ENCODE data around the gene HTR2B.

HTR2B gene

GRCh38 chr2:231124838-231125568 lies at the start of gene HTR2B:
TSS of gene HTR2B (minus strand) at chr2:231125042. CDS start at chr2:231123764, 1,278 bp downstream.
- H3K9me3 Mint-ChIP-seq (ENCODE audit: low read depth) = no peaks in the 10 kb centered on the region
- peak within 1 kb of the TSS; percentile 41 for H3K27ac Mint-ChIP-seq
- H3K4me3 Mint-ChIP-seq = peak within 1 kb of the TSS; percentile 52
- H3K4me1 Mint-ChIP-seq (ENCODE audit: low read depth) = peaks cover 32% of the 10 kb centered on the region
- no peaks in the 10 kb centered on the region for H3K27me3 Mint-ChIP-seq
- H3K36me3 Mint-ChIP-seq = peaks cover 5% of the 10 kb centered on the region

- peaks cover 5% of the 10 kb centered on the region for H3K9me3 Mint-ChIP-seq (ENCODE audit: low read depth)
- H3K27ac Mint-ChIP-seq = no peak overlapping the region
- no peaks in the 10 kb centered on the region for H3K27me3 Mint-ChIP-seq
- H3K4me1 Mint-ChIP-seq (ENCODE audit: low read depth) = peaks cover 5% of the 10 kb centered on the region
- H3K4me3 Mint-ChIP-seq = no peak overlapping the region
- peaks cover 30% of the 10 kb centered on the region for H3K36me3 Mint-ChIP-seq
Measured at GRCh38 chr2:231174211-231174651, 49.4 kb upstream of the HTR2B start.

DNA sequence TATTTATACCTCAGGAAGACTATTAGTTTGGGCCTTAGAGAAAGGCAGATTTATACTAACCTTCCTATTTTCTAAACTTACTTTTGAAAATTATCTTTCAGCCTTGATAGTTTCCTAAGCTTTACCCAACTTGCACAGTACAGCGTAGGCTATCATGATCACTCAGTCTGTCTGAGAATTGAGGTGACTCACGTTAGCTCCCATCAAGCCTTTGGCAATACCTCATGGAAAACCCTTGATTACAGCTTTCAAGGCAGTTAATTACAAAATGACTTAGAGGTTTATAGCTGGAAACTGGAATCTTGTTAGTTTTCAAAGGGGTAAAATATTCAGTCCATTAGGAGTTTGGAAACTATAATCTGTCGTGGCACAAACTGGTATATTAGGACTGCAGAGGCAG lies 47.2 kb upstream of the HTR2B start:
- peaks cover 20% of the 10 kb centered on the region for H3K4me1 Mint-ChIP-seq (ENCODE audit: low read depth)
- peaks cover 30% of the 10 kb centered on the region for H3K36me3 Mint-ChIP-seq
- H3K4me3 Mint-ChIP-seq = no peak overlapping the region
- peaks cover 1% of the 10 kb centered on the region for H3K9me3 Mint-ChIP-seq (ENCODE audit: low read depth)
- no peak overlapping the region for H3K27ac Mint-ChIP-seq
- no peaks in the 10 kb centered on the region for H3K27me3 Mint-ChIP-seq

DNA sequence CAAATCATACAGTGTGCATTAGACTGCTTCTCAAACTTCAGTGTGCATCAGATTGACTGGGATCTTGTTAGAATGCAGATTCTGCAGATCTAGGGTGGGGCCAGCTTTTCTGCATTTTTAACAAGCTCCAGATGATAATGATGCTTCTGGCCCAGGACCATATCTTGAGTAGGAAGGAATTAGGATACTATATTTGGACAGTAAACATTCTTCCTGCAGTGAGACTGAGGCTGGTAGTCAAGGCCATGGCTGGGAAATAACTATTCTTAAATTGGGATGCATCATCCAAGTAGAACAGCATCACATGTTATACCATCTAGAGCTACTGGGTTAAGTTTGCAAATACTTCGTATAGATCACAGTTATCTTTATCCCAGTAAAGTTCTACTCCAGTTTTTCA lies 45.2 kb upstream of the HTR2B start:
- Mint-ChIP-seq H3K9me3 (ENCODE audit: low read depth) (no peaks in the 10 kb centered on the region), H3K27ac (no peak overlapping the region), H3K4me1 (ENCODE audit: low read depth) (peaks cover 20% of the 10 kb centered on the region), H3K4me3 (no peak overlapping the region), H3K36me3 (peaks cover 22% of the 10 kb centered on the region), H3K27me3 (no peaks in the 10 kb centered on the region)

DNA sequence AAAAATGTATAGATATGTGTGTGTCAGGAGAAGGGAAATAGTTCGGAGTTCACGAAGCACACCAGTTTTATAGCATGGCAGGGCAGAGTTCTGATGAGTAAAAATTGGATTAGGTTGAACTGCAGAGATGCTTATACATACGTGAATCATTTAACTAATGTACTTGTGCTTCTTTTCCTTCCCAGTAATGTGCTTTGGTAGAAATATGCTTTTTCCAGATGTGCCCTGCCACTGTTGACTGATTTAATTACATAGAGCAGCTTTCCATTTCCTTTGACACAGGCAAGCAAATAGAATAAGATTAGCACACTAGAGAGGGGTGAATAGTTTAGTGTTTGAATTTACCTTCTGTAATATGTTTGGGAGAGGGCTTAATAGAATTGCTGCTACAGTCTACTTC lies 44.6 kb upstream of the HTR2B start:
- Mint-ChIP-seq H3K4me3 (no peak overlapping the region), H3K36me3 (peaks cover 19% of the 10 kb centered on the region), H3K4me1 (ENCODE audit: low read depth) (peaks cover 20% of the 10 kb centered on the region), H3K9me3 (ENCODE audit: low read depth) (no peaks in the 10 kb centered on the region), H3K27ac (peak overlapping the region; percentile 13), H3K27me3 (no peaks in the 10 kb centered on the region)

- peak overlapping the region; percentile 86 for H3K27ac Mint-ChIP-seq
- H3K27me3 Mint-ChIP-seq = no peaks in the 10 kb centered on the region
- peaks cover 20% of the 10 kb centered on the region for H3K4me1 Mint-ChIP-seq (ENCODE audit: low read depth)
- H3K4me3 Mint-ChIP-seq = peak overlapping the region; percentile 18
- H3K36me3 Mint-ChIP-seq = peaks cover 19% of the 10 kb centered on the region
- H3K9me3 Mint-ChIP-seq (ENCODE audit: low read depth) = no peaks in the 10 kb centered on the region
Measured at GRCh38 chr2:231168460-231169139, 43.8 kb upstream of the HTR2B start.

- Mint-ChIP-seq H3K27me3 (no peaks in the 10 kb centered on the region), H3K36me3 (peaks cover 19% of the 10 kb centered on the region), H3K9me3 (ENCODE audit: low read depth) (no peaks in the 10 kb centered on the region), H3K4me1 (ENCODE audit: low read depth) (peaks cover 20% of the 10 kb centered on the region), H3K27ac (peak overlapping the region; percentile 86), H3K4me3 (no peak overlapping the region)
Measured at GRCh38 chr2:231167745-231168459, 43.1 kb upstream of the HTR2B start.

DNA sequence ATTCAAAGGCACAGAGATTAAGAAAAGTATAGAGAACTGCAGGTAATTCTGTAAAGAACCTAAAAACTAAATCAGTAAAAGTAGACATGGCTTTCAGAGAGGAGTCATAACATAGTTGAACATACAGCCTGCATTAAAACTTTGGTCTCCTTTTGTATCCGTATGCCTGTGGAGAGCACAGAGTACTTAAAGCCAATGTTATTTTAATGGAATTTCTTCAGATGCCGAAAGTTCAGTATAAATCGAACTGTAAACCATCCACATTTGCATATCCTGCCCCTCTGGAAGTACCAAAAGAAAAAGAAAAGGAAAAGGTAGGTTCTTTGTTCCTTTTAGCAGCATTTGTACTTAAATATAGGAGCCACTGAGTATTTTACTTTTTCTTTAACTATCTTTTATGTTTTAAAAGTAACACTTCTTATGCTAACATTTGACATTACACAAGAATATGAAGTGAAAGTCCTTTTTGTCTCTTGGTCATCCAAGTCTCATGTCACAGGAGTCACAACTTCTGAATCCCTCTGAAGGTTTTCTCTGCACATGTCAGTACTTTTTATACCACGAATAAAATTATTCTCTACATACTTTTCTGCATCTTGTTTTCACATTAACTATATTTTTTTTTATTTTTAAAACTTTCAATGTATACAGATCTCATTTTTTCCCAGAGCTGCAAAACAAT lies 38.7 kb upstream of the HTR2B start:
- peaks cover 11% of the 10 kb centered on the region for H3K36me3 Mint-ChIP-seq
- H3K27ac Mint-ChIP-seq = peak overlapping the region; percentile 25
- no peak overlapping the region for H3K4me3 Mint-ChIP-seq
- peaks cover 37% of the 10 kb centered on the region for H3K4me1 Mint-ChIP-seq (ENCODE audit: low read depth)
- no peaks in the 10 kb centered on the region for H3K27me3 Mint-ChIP-seq
- no peaks in the 10 kb centered on the region for H3K9me3 Mint-ChIP-seq (ENCODE audit: low read depth)

DNA sequence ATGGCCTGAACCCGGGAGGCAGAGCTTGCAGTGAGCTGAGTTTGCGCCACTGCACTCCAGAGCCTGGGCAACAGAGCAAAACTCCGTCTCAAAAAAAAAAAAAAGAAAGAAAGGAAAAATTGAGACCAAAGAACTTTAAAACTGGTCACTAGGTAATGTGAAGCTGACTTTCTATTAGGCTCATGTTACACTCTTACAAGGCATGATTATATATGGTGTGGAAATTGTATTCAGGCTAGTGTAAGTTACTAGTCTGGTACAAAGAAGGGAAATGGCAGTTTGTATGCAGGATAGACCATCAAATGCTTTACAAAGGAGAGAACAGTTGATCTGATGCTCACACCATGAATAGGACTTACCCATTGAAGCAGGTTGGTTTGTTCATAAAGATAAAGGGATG lies 38.2 kb upstream of the HTR2B start:
- Mint-ChIP-seq H3K36me3 (peaks cover 6% of the 10 kb centered on the region), H3K4me3 (no peak overlapping the region), H3K4me1 (ENCODE audit: low read depth) (peaks cover 32% of the 10 kb centered on the region), H3K27ac (peak overlapping the region; percentile 25), H3K9me3 (ENCODE audit: low read depth) (no peaks in the 10 kb centered on the region), H3K27me3 (no peaks in the 10 kb centered on the region)

- peak overlapping the region; percentile 24 for H3K4me3 Mint-ChIP-seq
- H3K9me3 Mint-ChIP-seq (ENCODE audit: low read depth) = no peaks in the 10 kb centered on the region
- peaks cover 22% of the 10 kb centered on the region for H3K4me1 Mint-ChIP-seq (ENCODE audit: low read depth)
- no peaks in the 10 kb centered on the region for H3K27me3 Mint-ChIP-seq
- H3K36me3 Mint-ChIP-seq = peaks cover 4% of the 10 kb centered on the region
- peak overlapping the region; percentile 76 for H3K27ac Mint-ChIP-seq
Measured at GRCh38 chr2:231161877-231162329, 37.1 kb upstream of the HTR2B start.

- H3K4me1 Mint-ChIP-seq (ENCODE audit: low read depth) = peaks cover 20% of the 10 kb centered on the region
- H3K9me3 Mint-ChIP-seq (ENCODE audit: low read depth) = no peaks in the 10 kb centered on the region
- H3K36me3 Mint-ChIP-seq = peaks cover 3% of the 10 kb centered on the region
- no peaks in the 10 kb centered on the region for H3K27me3 Mint-ChIP-seq
- H3K27ac Mint-ChIP-seq = peak overlapping the region; percentile 76
- peak overlapping the region; percentile 24 for H3K4me3 Mint-ChIP-seq
Measured at GRCh38 chr2:231161252-231161839, 36.5 kb upstream of the HTR2B start.

- Mint-ChIP-seq H3K4me1 (ENCODE audit: low read depth) (peaks cover 20% of the 10 kb centered on the region), H3K36me3 (peaks cover 3% of the 10 kb centered on the region), H3K27ac (peak overlapping the region; percentile 50), H3K9me3 (ENCODE audit: low read depth) (no peaks in the 10 kb centered on the region), H3K4me3 (no peak overlapping the region), H3K27me3 (no peaks in the 10 kb centered on the region)
Measured at GRCh38 chr2:231160701-231161100, 35.9 kb upstream of the HTR2B start.

GRCh38 chr2:231159306-231159705 lies 34.5 kb upstream of the HTR2B start:
- H3K9me3 Mint-ChIP-seq (ENCODE audit: low read depth) = no peaks in the 10 kb centered on the region
- H3K36me3 Mint-ChIP-seq = peaks cover 5% of the 10 kb centered on the region
- H3K27me3 Mint-ChIP-seq = no peaks in the 10 kb centered on the region
- no peak overlapping the region for H3K4me3 Mint-ChIP-seq
- peak overlapping the region; percentile 36 for H3K27ac Mint-ChIP-seq
- peaks cover 20% of the 10 kb centered on the region for H3K4me1 Mint-ChIP-seq (ENCODE audit: low read depth)

DNA sequence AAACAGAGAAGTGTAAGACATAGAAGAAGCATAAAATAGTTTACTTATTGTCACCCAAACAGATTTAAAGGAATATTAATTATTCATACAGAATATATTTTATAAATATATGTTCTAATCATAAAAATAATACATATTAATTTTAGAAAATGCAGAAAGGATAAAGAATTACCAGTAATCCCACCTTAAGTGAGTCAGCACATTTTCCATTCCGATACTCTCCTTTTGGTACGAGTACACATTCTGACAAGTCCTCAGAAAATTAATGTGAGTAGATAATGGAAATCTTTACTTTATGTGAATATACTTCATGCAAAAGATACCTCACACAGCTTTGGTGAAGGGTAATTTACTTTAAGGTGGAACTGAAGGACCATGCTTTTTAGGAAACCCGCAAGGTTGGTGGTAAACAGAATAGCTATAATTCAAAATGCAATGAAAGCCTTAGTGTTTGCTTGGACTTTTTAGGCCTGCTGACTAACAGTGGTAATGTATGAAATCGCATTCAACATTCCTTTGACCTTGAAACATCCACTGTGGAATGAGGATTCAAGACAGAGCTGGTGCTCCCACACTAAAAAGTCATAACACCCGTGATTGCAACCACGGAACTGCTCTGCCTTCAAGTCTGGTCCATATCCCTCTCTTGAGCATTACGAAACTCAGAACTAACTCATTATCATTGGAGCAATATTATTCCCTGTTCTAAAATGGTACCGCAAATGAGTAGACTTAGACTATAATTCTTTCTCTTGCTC lies 28.1 kb upstream of the HTR2B start:
- H3K9me3 Mint-ChIP-seq (ENCODE audit: low read depth) = no peaks in the 10 kb centered on the region
- no peak overlapping the region for H3K27ac Mint-ChIP-seq
- no peak overlapping the region for H3K4me3 Mint-ChIP-seq
- no peaks in the 10 kb centered on the region for H3K4me1 Mint-ChIP-seq (ENCODE audit: low read depth)
- H3K27me3 Mint-ChIP-seq = no peaks in the 10 kb centered on the region
- H3K36me3 Mint-ChIP-seq = peaks cover 16% of the 10 kb centered on the region
